ENCODE measurements around the gene RRAS2.
A peak's percentile ranks its signal among the peaks of the same experiment; 100 is the strongest.

The RRAS2 gene

GRCh38 chr11:14310679-14311078 is 48.3 kb downstream of the RRAS2 start:
- Histone ChIP-seq H3K27ac (ENCODE audit: insufficient read depth, low read depth, low read length, poor library complexity, severe bottlenecking) (no peak overlapping the region), H3K9me3 (ENCODE audit: control insufficient read depth, low read length) (no peaks in the 10 kb centered on the region), H3K36me3 (ENCODE audit: control insufficient read depth, insufficient read depth, low read length) (no peaks in the 10 kb centered on the region), H3K27me3 (ENCODE audit: control insufficient read depth, insufficient read depth, low read length, poor library complexity, severe bottlenecking) (no peaks in the 10 kb centered on the region), H3K4me1 (ENCODE audit: control insufficient read depth, insufficient read depth, low read length) (peaks cover 12% of the 10 kb centered on the region), H3K4me3 (ENCODE audit: insufficient read depth, low read depth, low read length) (no peak overlapping the region)
- 87 to 98% methylated on average over 1 of the region's 1 CpG for WGBS, 2 experiments

GRCh38 chr11:14309425-14310192 is 49.4 kb downstream of the RRAS2 start:
- Histone ChIP-seq H3K4me1 (ENCODE audit: control insufficient read depth, insufficient read depth, low read length) (peaks cover 20% of the 10 kb centered on the region), H3K27ac (ENCODE audit: insufficient read depth, low read depth, low read length, poor library complexity, severe bottlenecking) (no peak overlapping the region), H3K9me3 (ENCODE audit: control insufficient read depth, low read length) (no peaks in the 10 kb centered on the region), H3K36me3 (ENCODE audit: control insufficient read depth, insufficient read depth, low read length) (no peaks in the 10 kb centered on the region), H3K4me3 (ENCODE audit: insufficient read depth, low read depth, low read length) (no peak overlapping the region), H3K27me3 (ENCODE audit: control insufficient read depth, insufficient read depth, low read length, poor library complexity, severe bottlenecking) (no peaks in the 10 kb centered on the region)
- WGBS, 2 experiments, result 89 to 92% methylated on average over 4 of the region's 4 CpGs

GRCh38 chr11:14308897-14309387 is 50.0 kb downstream of the RRAS2 start:
- 92 to 95% methylated on average over 1 of the region's 1 CpG for WGBS, 2 experiments
- H3K4me1 ChIP-seq (ENCODE audit: control insufficient read depth, insufficient read depth, low read length), result peaks cover 27% of the 10 kb centered on the region
- H3K27me3 ChIP-seq (ENCODE audit: control insufficient read depth, insufficient read depth, low read length, poor library complexity, severe bottlenecking), result no peaks in the 10 kb centered on the region
- no peaks in the 10 kb centered on the region for H3K36me3 ChIP-seq (ENCODE audit: control insufficient read depth, insufficient read depth, low read length)
- no peak overlapping the region for H3K27ac ChIP-seq (ENCODE audit: insufficient read depth, low read depth, low read length, poor library complexity, severe bottlenecking)
- H3K4me3 ChIP-seq (ENCODE audit: insufficient read depth, low read depth, low read length), result no peak overlapping the region
- H3K9me3 ChIP-seq (ENCODE audit: control insufficient read depth, low read length), result no peaks in the 10 kb centered on the region

DNA sequence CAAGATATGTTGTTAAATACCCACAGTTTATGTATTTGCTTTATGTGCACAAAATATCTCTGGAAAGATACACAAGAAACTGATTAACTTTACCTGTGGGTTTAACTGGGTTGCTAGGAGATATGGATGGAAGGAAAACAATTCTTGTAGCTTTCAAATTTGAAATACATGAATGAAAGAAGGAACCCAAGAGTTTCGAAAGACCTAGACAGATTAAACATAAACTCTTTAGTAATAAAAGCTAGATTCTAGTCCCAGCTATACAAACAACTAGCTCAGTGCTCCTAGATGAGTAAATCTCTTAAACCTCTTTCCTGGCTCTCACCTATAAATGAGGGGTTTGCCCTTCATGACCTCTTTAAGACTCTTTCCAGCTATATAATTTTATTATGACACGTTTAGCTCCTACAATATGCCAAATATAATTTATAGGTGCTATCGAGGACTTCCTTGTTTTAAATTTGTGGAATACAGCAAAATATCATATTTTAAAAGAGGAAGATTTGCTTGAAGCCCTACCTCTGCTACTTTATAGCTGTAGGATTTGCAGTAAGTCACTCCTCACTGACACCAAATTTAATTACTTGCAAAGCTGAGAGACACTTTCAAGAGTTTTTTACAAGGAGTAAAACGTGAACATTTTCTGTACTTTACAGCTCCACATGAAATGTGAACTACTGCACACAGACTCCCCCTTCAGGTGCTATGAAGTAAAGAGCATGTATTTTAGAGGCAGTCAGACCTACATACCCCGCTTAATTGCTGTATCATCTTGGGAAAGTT is 50.7 kb downstream of the RRAS2 start:
- H3K36me3 ChIP-seq (ENCODE audit: control insufficient read depth, insufficient read depth, low read length), result no peaks in the 10 kb centered on the region
- whole genome bisulfite sequencing, 2 experiments, result 38 to 78% methylated on average over 2 to 4 of the region's 5 CpGs
- H3K4me1 ChIP-seq (ENCODE audit: control insufficient read depth, insufficient read depth, low read length), result peaks cover 28% of the 10 kb centered on the region
- no peaks in the 10 kb centered on the region for H3K27me3 ChIP-seq (ENCODE audit: control insufficient read depth, insufficient read depth, low read length, poor library complexity, severe bottlenecking)
- no peaks in the 10 kb centered on the region for H3K9me3 ChIP-seq (ENCODE audit: control insufficient read depth, low read length)
- H3K27ac ChIP-seq (ENCODE audit: insufficient read depth, low read depth, low read length, poor library complexity, severe bottlenecking), result no peak overlapping the region
- H3K4me3 ChIP-seq (ENCODE audit: insufficient read depth, low read depth, low read length), result no peak overlapping the region

GRCh38 chr11:14306481-14306880 is 52.5 kb downstream of the RRAS2 start:
- Histone ChIP-seq H3K27ac (ENCODE audit: insufficient read depth, low read depth, low read length, poor library complexity, severe bottlenecking) (no peak overlapping the region), H3K27me3 (ENCODE audit: control insufficient read depth, insufficient read depth, low read length, poor library complexity, severe bottlenecking) (no peaks in the 10 kb centered on the region), H3K4me1 (ENCODE audit: control insufficient read depth, insufficient read depth, low read length) (peaks cover 28% of the 10 kb centered on the region), H3K36me3 (ENCODE audit: control insufficient read depth, insufficient read depth, low read length) (no peaks in the 10 kb centered on the region), H3K9me3 (ENCODE audit: control insufficient read depth, low read length) (no peaks in the 10 kb centered on the region), H3K4me3 (ENCODE audit: insufficient read depth, low read depth, low read length) (no peak overlapping the region)
- WGBS, 2 experiments, result 99 to 100% methylated on average over 1 of the region's 1 CpG

GRCh38 chr11:14305649-14306048 is 53.3 kb downstream of the RRAS2 start:
- Histone ChIP-seq H3K27ac (ENCODE audit: insufficient read depth, low read depth, low read length, poor library complexity, severe bottlenecking) (no peak overlapping the region), H3K27me3 (ENCODE audit: control insufficient read depth, insufficient read depth, low read length, poor library complexity, severe bottlenecking) (no peaks in the 10 kb centered on the region), H3K4me1 (ENCODE audit: control insufficient read depth, insufficient read depth, low read length) (peaks cover 23% of the 10 kb centered on the region), H3K4me3 (ENCODE audit: insufficient read depth, low read depth, low read length) (no peak overlapping the region), H3K9me3 (ENCODE audit: control insufficient read depth, low read length) (no peaks in the 10 kb centered on the region), H3K36me3 (ENCODE audit: control insufficient read depth, insufficient read depth, low read length) (no peaks in the 10 kb centered on the region)
- WGBS, 2 experiments, result 94 to 98% methylated on average over 7 of the region's 7 CpGs

- Histone ChIP-seq H3K9me3 (ENCODE audit: control insufficient read depth, low read length) (no peaks in the 10 kb centered on the region), H3K27ac (ENCODE audit: insufficient read depth, low read depth, low read length, poor library complexity, severe bottlenecking) (peak overlapping the region; percentile 33), H3K4me1 (ENCODE audit: control insufficient read depth, insufficient read depth, low read length) (peaks cover 21% of the 10 kb centered on the region), H3K4me3 (ENCODE audit: insufficient read depth, low read depth, low read length) (no peak overlapping the region), H3K27me3 (ENCODE audit: control insufficient read depth, insufficient read depth, low read length, poor library complexity, severe bottlenecking) (no peaks in the 10 kb centered on the region), H3K36me3 (ENCODE audit: control insufficient read depth, insufficient read depth, low read length) (no peaks in the 10 kb centered on the region)
Measured at GRCh38 chr11:14304601-14305000, 54.4 kb downstream of the RRAS2 start.

DNA sequence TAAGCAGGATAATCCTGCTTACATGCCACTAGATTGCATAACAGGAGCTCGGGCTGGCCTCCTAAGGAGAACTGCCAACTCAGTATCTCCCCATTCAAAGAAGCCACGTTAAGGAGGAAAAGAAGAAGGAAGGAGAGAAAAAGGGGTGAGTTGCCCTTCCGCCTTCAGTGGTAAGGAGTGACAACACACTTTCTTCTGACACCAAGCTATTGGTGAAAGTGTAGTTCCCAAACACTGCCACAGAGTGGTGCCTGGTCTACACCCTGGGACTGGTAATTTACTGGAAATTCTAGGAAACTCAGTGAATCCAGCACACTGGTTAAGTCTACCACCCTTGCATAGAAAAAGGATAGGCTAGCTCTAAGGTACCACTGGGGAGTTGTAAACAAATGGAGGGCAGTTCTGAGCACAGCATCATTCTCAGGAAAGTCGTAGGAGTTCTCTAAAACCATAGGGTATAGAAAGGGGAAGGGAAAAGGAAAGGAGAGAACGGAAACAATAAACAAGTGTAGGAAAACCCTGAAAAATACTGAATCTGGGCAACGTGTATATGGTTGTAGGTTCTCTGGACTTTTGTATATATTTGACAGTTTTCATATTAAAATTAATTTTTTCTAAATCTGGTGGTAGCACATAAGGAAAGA is 58.2 kb downstream of the RRAS2 start:
- H3K4me1 ChIP-seq (ENCODE audit: control insufficient read depth, insufficient read depth, low read length), result peaks cover 16% of the 10 kb centered on the region
- no peak overlapping the region for H3K27ac ChIP-seq (ENCODE audit: insufficient read depth, low read depth, low read length, poor library complexity, severe bottlenecking)
- no peaks in the 10 kb centered on the region for H3K36me3 ChIP-seq (ENCODE audit: control insufficient read depth, insufficient read depth, low read length)
- H3K4me3 ChIP-seq (ENCODE audit: insufficient read depth, low read depth, low read length), result no peak overlapping the region
- H3K9me3 ChIP-seq (ENCODE audit: control insufficient read depth, low read length), result no peaks in the 10 kb centered on the region
- H3K27me3 ChIP-seq (ENCODE audit: control insufficient read depth, insufficient read depth, low read length, poor library complexity, severe bottlenecking), result no peaks in the 10 kb centered on the region
- WGBS, 2 experiments, result 48 to 53% methylated on average over 5 to 6 of the region's 6 CpGs

GRCh38 chr11:14299921-14300320 is 59.1 kb downstream of the RRAS2 start:
- 93% methylated on average over 1 of the region's 1 CpG; no CpG with 5 or more reads in 1 of the 2 experiments for WGBS, 2 experiments
- no peaks in the 10 kb centered on the region for H3K9me3 ChIP-seq (ENCODE audit: control insufficient read depth, low read length)
- no peaks in the 10 kb centered on the region for H3K27me3 ChIP-seq (ENCODE audit: control insufficient read depth, insufficient read depth, low read length, poor library complexity, severe bottlenecking)
- H3K4me3 ChIP-seq (ENCODE audit: insufficient read depth, low read depth, low read length), result no peak overlapping the region
- no peaks in the 10 kb centered on the region for H3K36me3 ChIP-seq (ENCODE audit: control insufficient read depth, insufficient read depth, low read length)
- no peak overlapping the region for H3K27ac ChIP-seq (ENCODE audit: insufficient read depth, low read depth, low read length, poor library complexity, severe bottlenecking)
- peaks cover 11% of the 10 kb centered on the region for H3K4me1 ChIP-seq (ENCODE audit: control insufficient read depth, insufficient read depth, low read length)

GRCh38 chr11:14290422-14290821 is 68.6 kb downstream of the RRAS2 start:
- Histone ChIP-seq H3K4me3 (ENCODE audit: insufficient read depth, low read depth, low read length) (no peak overlapping the region), H3K36me3 (ENCODE audit: control insufficient read depth, insufficient read depth, low read length) (peaks cover 3% of the 10 kb centered on the region), H3K4me1 (ENCODE audit: control insufficient read depth, insufficient read depth, low read length) (no peaks in the 10 kb centered on the region), H3K9me3 (ENCODE audit: control insufficient read depth, low read length) (no peaks in the 10 kb centered on the region), H3K27ac (ENCODE audit: insufficient read depth, low read depth, low read length, poor library complexity, severe bottlenecking) (no peak overlapping the region), H3K27me3 (ENCODE audit: control insufficient read depth, insufficient read depth, low read length, poor library complexity, severe bottlenecking) (no peaks in the 10 kb centered on the region)
- 76 to 84% methylated on average over 3 of the region's 3 CpGs for WGBS, 2 experiments

Measured in ectodermal cell (in vitro differentiated cells).